Measurements from ENCODE around the gene SSTR5. TPM values are rescaled to one million over a fixed set of nuclear protein-coding genes. Genes with fewer than 3 reads are reported as not detected.

Gene SSTR5
- total RNA-seq, 1 donor from 2014 or later = not detected

DNA sequence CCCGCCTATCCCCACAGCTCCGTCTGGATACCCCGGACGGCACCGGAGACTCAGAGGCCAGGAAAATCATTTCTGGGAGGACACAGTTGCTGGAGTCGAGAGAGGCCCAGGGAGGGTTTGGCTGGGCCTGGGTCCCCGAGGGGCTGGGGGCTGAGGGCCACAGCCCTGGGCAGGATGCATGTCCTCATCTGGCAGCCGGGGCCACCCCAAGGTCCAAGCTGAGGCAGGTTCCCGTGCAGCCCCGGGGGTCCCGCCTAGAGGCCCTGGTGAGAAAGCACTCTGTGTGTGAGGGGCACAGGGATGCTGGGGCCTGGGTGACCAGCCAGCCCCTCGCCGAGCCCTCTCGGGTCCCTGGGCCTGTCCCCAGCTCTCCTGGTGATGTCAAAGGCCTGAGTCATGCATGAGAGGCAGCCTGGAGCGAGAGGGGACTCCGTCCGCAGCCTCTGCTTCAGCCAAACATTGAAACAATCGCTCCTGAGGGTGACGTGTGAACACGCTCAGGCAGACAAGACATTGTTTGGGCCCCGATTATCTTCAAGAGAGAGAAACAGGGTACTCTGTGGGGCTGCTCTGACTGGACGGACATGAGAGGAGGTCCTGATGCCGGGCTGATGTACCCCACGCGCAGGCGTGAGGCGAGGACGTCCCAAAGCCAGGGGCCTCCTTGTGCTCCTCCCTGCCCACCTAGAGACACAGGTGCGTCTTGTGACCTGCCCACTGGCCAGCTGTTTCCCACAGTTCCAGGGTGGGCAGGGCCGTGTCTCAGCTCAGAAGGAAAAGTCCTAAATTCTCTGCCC, 49.3 kb downstream of the SSTR5 start:
- DNase-seq (ENCODE audit: low spot score) = no peak

DNA sequence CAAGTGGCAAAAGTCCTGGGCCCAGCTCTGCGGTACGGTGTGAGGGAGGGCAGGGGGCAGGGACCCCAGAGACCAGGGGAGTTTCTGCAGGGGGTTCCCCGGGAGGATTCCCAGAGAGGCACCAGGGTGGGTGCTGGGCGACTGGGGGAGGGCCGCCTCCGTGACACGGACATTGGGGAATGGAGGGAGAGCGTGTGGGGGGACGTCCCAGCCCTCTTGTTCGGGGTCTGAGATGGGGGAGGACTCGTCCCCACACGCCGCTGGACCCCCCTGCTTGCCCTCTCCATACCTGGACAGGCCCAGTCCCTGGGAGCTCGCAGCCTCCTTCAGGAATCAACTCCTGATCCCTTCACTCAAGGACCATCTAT, 49.8 kb downstream of the SSTR5 start:
- no peak for DNase-seq (ENCODE audit: low spot score)

DNA sequence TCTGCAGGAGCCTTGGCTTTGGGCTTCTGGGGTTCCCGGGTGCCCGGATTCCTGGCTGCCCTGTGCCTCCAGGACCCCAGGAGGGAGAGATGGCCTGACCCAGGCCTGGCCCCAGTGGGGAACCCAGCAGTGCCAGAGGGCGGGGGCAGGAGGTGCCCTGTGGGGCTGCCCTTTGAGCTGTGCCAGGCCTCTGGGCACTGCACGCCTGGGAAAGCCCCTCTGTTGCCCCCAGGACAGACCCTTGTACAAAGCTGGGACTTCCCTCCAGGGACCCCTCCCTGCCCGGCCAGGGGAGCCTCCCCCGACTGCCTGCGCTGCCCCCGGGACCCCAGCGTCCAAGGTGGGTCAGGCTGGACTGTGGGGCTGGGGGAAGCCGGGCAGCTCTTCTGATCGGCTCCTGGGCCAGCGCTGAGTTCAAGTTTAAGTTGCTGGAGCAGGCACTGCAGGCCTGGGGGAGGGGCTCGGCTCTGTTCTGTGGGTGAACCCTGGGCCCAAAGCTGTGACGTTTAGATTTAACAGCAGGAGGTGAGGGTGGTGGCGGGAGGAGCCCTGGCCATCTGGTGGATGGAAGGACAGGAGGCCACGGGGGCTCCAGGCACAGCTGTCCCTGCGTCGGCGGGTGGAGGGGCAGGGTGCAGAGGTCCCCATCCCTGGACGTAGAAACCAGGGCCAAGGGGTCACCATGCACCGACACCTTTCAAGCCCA, 51.1 kb downstream of the SSTR5 start:
- DNase-seq (ENCODE audit: low spot score) = no peak

DNA sequence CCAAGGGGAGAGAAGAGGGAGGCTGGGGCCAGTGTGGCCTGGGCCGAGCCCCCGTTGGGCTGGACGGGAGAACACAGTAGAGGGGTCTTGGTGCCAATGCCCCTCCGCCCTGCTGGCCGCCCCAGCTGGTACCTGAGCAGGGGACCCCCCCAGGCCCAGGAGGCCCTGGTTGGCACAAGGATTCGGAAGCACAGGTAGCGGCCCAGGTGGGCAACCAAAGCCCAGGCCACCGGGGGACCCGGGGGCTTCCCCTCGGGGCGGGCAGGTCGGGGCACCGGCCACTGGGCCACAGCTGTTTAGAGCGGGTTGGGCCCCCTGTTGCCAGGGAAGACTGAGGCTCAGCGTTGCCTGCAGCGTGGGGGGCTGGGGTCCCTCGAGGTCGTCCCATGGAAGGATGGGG, 51.7 kb downstream of the SSTR5 start:
- DNase-seq (ENCODE audit: low spot score) = no peak

DNA sequence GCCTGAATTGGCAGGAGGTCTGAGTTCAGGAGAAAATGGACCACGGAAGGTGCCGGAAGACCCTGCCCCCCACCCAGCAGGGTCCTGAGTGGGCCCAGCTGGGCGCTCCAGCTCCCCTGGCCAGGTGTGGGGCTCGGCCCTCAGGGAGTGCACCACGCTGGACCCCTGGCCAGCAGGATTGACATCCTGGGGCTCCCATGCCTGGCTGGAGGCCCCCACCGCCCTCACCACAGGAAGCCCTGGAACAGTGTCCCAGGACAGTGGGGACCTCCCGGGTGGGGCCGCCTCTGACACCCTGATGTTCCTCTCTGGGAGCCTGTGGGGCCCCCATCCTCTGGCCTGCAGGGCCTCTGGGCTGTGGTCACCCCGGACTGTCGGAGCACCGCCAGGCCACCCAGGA, 52.2 kb downstream of the SSTR5 start:
- DNase-seq (ENCODE audit: low spot score) = no peak

DNA sequence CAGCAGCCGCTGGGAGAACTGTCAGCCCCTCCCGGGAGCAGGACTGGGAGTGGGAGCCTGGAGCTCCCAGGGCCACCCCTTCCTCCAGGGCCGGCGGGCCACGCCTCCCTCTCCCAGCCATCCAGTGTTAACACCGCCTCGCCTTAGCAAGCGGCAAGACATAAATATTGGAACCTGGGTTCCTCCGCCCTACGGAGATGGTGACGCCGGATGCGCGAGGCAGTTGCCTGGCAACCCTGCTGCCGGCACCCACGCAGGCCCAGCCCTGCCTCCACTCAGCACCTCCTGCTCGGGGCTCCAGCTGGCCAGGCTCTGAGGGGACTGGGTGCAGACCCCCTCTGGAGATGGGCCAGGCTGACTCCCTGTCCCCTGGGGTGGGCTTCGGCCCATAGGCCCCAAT, 52.9 kb downstream of the SSTR5 start:
- no peak for DNase-seq (ENCODE audit: low spot score)

DNA sequence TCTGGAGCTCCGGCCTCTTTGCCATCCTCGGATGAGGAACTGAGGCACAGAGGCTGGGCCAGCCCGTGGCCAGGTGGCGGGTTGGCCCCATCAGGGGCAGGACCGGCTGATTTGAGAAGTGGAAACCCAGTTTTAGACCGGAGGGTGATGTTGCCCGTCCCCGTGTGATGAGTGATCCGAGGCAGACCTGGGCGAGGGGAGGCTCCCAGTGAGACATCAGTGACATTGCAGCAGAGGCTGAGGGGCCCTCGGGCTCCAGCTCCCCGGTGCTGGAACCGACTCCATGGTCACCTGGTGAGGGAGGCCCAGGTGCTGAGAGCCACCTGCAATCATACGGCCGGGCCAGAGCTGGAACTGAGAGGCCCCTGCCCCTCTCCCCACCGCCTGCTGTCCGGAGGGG, 53.5 kb downstream of the SSTR5 start:
- DNase-seq (ENCODE audit: low spot score) = no peak

DNA sequence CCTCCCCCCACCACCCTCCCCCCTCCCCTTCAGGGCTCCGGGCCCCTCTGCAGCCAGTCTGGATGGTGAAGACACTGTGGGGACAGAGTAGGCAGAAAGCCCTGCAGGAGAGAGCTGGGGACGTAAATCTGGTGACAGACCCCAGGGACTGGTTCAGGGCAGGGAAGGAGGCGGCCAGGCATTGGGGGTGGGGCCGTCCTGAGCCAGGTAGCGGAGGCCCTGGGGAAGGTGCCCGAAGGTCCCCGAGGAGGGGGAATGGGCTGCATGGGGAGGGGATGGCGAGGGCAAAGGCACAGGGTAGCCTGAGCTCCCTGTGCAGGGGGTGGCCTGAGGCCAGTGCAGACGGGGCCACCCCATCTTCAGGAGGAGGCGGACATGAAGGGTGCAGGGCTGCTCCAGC, 54.0 kb downstream of the SSTR5 start:
- no peak for DNase-seq (ENCODE audit: low spot score)

DNA sequence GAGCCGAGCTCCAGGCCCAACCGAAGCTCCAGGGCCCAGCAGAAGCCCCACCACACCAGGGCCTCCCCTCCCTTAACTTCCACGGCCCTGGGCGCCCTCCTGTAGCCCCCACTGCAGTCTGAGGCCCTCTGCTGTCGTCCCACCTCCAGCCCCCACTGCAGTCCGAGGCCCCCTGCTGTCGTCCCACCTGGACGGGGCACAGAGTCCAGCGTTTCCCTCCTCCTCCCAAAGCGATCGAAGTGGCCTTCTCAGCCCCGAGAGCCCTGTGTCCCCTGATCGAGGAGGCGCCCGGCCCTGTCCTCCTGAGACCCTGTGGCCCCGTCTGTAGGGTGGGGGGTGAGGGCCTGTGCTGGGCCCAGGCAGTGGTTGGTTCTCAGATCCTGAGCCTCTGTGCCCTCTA, 54.6 kb downstream of the SSTR5 start:
- no peak for DNase-seq (ENCODE audit: low spot score)

DNA sequence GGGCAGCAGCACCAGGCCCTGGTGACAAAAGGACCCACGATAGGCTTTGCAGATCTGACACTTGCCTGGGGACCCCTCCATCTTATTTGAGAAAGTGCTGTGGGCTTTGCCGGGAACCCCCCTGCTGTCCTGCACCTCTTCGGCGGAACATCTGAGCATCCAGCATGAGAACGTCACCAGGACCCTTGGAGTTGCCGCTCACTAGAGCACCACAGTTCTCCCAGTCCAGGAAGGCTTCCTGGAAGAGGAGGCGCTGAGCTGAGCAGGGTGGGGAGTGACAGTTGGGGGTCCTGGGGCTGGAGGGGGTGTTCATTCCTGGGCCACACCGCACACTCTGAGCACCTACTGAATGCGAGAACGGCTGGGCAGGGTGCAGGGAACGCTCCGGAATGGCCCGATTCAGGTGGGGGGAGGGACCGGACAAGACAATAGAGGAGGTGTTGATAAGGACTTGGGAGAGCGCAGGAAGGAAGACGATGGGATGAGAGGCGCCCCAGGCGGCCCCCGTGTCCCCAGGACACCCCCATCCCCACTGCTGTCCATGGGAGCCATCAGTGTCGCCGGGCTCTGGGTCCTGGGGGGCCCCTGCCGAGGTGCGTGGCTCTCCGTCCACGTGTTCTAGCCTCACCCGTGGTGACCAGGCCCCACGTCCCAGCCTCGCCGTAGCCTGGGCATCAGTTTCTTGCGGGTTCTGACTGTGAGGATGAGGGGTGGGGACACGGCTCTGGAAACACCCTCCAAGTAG, 55.6 kb downstream of the SSTR5 start:
- no peak for DNase-seq (ENCODE audit: low spot score)

DNA sequence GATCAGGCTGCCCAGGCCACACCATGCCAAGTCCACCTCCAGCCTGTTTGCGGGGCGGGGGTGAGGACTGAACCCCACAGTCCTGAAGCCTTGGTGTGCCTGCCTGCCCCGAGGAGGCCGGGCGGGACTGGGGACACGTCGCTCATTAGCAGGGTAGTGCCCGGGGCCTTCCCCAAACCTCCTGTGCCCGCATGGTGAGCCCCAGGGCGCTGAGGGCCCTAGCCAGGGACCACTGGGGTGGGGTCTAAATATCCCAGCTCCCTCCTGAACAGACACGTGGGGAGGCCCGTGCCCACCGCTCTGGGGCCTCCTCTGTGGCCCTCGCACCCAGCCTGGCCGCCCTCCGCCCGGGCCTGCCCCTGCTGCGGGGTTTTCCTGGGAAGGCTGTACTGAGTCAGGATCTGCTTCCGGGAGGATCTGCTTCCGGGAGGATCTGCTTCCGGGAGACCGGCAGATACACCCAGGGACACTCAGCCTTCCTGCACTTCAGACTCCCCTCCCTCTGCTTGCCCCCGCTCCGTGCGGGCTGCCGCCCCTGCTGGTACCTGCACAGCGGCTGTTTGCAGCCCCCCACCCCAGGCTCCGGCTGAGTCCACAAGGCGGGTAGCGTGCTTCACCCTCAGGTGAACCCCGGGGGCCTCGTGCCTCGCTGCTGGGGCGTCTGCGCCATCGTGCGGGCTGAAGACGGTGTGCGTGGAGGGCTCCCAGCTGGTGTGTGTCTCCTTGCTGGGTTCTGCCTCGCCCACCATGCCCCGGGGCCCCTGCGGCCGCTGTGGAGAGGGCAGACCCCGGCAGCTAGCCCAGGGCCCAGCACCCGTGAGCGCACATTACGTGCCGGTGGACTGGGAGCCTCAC, 56.8 kb downstream of the SSTR5 start:
- DNase-seq (ENCODE audit: low spot score) = no peak

DNA sequence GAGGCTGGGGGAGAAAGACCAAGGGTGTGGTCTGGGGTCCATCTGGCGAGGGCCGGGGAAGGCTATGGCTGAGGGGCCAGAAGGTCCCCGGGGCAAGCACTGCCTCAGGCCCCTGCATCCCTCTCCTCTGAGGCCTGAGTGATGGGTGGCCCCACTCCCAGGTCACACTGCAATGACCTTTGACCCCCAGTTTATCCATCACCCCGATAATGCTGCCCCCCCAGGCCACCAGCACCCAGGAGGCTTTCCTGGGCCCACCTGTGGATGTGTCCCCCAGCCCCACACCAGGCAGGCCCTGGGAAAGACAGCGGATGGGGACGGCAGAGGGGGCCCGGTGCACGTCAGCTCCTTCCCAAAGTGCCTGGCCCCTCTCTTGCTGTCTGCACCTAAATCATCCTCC, 57.8 kb downstream of the SSTR5 start:
- no peak for DNase-seq (ENCODE audit: low spot score)

Other genes with a start within 250 kb of the SSTR5 start
- gene LMF1, start 101.8 kb upstream of the SSTR5 start, total RNA-seq = 16.0 TPM
- 1.3 TPM for gene SOX8, start 91.0 kb upstream of the SSTR5 start, total RNA-seq
- not detected for gene C1QTNF8, start 23.5 kb downstream of the SSTR5 start, total RNA-seq
- 2.6 TPM for gene CACNA1H, start 80.4 kb downstream of the SSTR5 start, total RNA-seq
- not detected for gene TPSG1, start 152.5 kb downstream of the SSTR5 start, total RNA-seq
- 22.1 TPM for gene TPSB2, start 157.4 kb downstream of the SSTR5 start, total RNA-seq
- gene TPSAB1, start 168.0 kb downstream of the SSTR5 start, total RNA-seq = 10.7 TPM
- not detected for gene TPSD1, start 183.3 kb downstream of the SSTR5 start, total RNA-seq
- 91.9 TPM for gene UBE2I, start 236.9 kb downstream of the SSTR5 start, total RNA-seq